Stimulated activated CD4-positive, alpha-beta T cell treated with anti-CD3 and anti-CD28 coated beads, Interleukin-15, amount 100 ng/mL, for 48 hours (primary cell): ENCODE measurements around the gene NELFE.
"Not testable (repeated sequence)": the region's sequence is repeated elsewhere in the genome, so short reads cannot be mapped to it uniquely, and the experiment has no call there.

Experiments used
- DNase-seq, 2 donors: peaks; one replicate each; pipeline ENCODE4 v3.0.0-alpha.2; 2020; ENCODE audit warnings: low read depth in 2 of 2

NELFE gene

GRCh38 chr6:31949926-31950548, 8.7 kb downstream of the NELFE start:
- no peak for DNase-seq

GRCh38 chr6:31948753-31949413, 9.9 kb downstream of the NELFE start:
- no peak for DNase-seq

- no peak for DNase-seq
Observed at GRCh38 chr6:31948306-31948705, 10.5 kb downstream of the NELFE start.

- no peak for DNase-seq
Observed at GRCh38 chr6:31947864-31948263, 10.9 kb downstream of the NELFE start.

- no peak for DNase-seq
Observed at GRCh38 chr6:31947070-31947675, 11.6 kb downstream of the NELFE start.

GRCh38 chr6:31946370-31946885, 12.3 kb downstream of the NELFE start:
- DNase-seq: no peak

GRCh38 chr6:31945507-31946369, 13.0 kb downstream of the NELFE start, which contains the start of gene CFB:
Gene CFB, plus strand, starts transcription at chr6:31946095. Its CDS starts 127 bp downstream, at chr6:31946222.
- DNase-seq: no peak

GRCh38 chr6:31945154-31945506, 13.6 kb downstream of the NELFE start:
- DNase-seq: no peak

- no peak for DNase-seq
Observed at GRCh38 chr6:31943742-31944141, 15.0 kb downstream of the NELFE start.

- DNase-seq: no peak
Observed at GRCh38 chr6:31940256-31940664, 18.5 kb downstream of the NELFE start.

- no peak for DNase-seq
Observed at GRCh38 chr6:31935823-31936222, 22.9 kb downstream of the NELFE start.

GRCh38 chr6:31935021-31935420, 23.8 kb downstream of the NELFE start:
- no peak for DNase-seq

- no peak for DNase-seq
Observed at GRCh38 chr6:31933537-31933936, 25.2 kb downstream of the NELFE start.

GRCh38 chr6:31932137-31932536, 26.6 kb downstream of the NELFE start:
- DNase-seq: not testable (repeated sequence)

GRCh38 chr6:31930962-31931361, 27.8 kb downstream of the NELFE start:
- no peak for DNase-seq

GRCh38 chr6:31928672-31928939, 30.2 kb downstream of the NELFE start:
- no peak for DNase-seq

- no peak for DNase-seq
Observed at GRCh38 chr6:31927863-31928671, 30.7 kb downstream of the NELFE start.

- no peak for DNase-seq
Observed at GRCh38 chr6:31927242-31927862, 31.4 kb downstream of the NELFE start, which contains the start of gene C2. Gene C2, plus strand, starts transcription at chr6:31927717. Its CDS starts 36 bp downstream, at chr6:31927753.

- DNase-seq: no peak
Observed at GRCh38 chr6:31922942-31923341, 35.8 kb downstream of the NELFE start.

- no peak for DNase-seq
Observed at GRCh38 chr6:31920811-31921210, 38.0 kb downstream of the NELFE start.
